CD14-positive monocyte (primary cell): Measurements from ENCODE around the gene TOGARAM1. TPM values are rescaled to one million over a fixed set of nuclear protein-coding genes. Genes with fewer than 3 reads are reported as not detected.

Experiments used
- DNase-seq, 3 donors: peaks; one replicate each; pipeline ENCODE4 v3.0.0-alpha.2; 2011 to 2022
- H2AFZ ChIP-seq: 2 replicates; pipeline ENCODE4 v1.6.0; 2012; ENCODE audit warnings: mild to moderate bottlenecking, low read depth, low read length, inconsistent platforms; ENCODE audit not compliant: insufficient read depth, poor library complexity, severe bottlenecking
- H3K27ac ChIP-seq, 2 donors: 1 replicate in 1 of 2; 2 replicates in 1 of 2; pipeline ENCODE4 v1.5.1; 2012 to 2013; ENCODE audit warnings: low read length in 2 of 2, control low read depth in 1 of 2, inconsistent platforms in 1 of 2, low read depth in 1 of 2, mild to moderate bottlenecking in 1 of 2
- H3K27me3 ChIP-seq, 2 donors: one replicate each; pipeline versions ENCODE4 v1.6.0 to v1.6.1; 2011 to 2013; ENCODE audit warnings: low read length in 2 of 2; ENCODE audit not compliant: control insufficient read depth in 2 of 2, insufficient read depth in 2 of 2
- H3K36me3 ChIP-seq, 2 donors: replicated peaks in 1 of 2; 1 replicate in 1 of 2; 2 replicates in 1 of 2; pipeline versions ENCODE4 v1.5.1 to v1.6.1; 2012 to 2013; ENCODE audit warnings: low read length in 2 of 2, control low read depth in 1 of 2, inconsistent platforms in 1 of 2, mild to moderate bottlenecking in 1 of 2; ENCODE audit not compliant: insufficient read depth in 2 of 2, control insufficient read depth in 1 of 2
- H3K4me1 ChIP-seq, 2 donors: 1 replicate in 1 of 2; 2 replicates in 1 of 2; pipeline versions ENCODE4 v1.5.1 to v1.6.1; 2012 to 2013; ENCODE audit warnings: low read length in 2 of 2, control low read depth in 1 of 2, inconsistent platforms in 1 of 2, mild to moderate bottlenecking in 1 of 2, moderate library complexity in 1 of 2; ENCODE audit not compliant: insufficient read depth in 2 of 2, control insufficient read depth in 1 of 2
- H3K4me2 ChIP-seq: replicated peaks from 2 replicates; pipeline ENCODE3; 2012; ENCODE audit warnings: low read length, moderate library complexity, mild to moderate bottlenecking; ENCODE audit not compliant: poor library complexity, severe bottlenecking; ENCODE audit errors: extremely low read depth
- H3K4me3 ChIP-seq, 3 experiments: fragments of 200-600 bp in 1 of 3; sonication (generic) in 1 of 3; replicated peaks in 1 of 3; 1 replicate in 2 of 3; 2 replicates in 1 of 3; pipeline ENCODE4 v1.5.1; 2011 to 2013; ENCODE audit warnings: low read length in 3 of 3, mild to moderate bottlenecking in 3 of 3, control low read depth in 2 of 3, low read depth in 2 of 3, inconsistent platforms in 1 of 3, moderate library complexity in 1 of 3
- H3K79me2 ChIP-seq: 2 replicates; pipeline ENCODE4 v1.6.0; 2012; ENCODE audit warnings: mild to moderate bottlenecking, control low read depth, inconsistent platforms, low read length, moderate library complexity; ENCODE audit not compliant: insufficient read depth
- H3K9ac ChIP-seq: 2 replicates; pipeline ENCODE4 v1.6.0; 2017; ENCODE audit warnings: low read length, mild to moderate bottlenecking; ENCODE audit not compliant: insufficient read depth, poor library complexity, severe bottlenecking
- H3K9me3 ChIP-seq, 2 donors: replicated peaks in 1 of 2; 1 replicate in 1 of 2; 2 replicates in 1 of 2; pipeline versions ENCODE4 v1.5.1 to v1.6.1; 2012 to 2013; ENCODE audit warnings: low read length in 2 of 2, control low read depth in 1 of 2; ENCODE audit not compliant: control insufficient read depth in 1 of 2, insufficient read depth in 1 of 2
- H4K20me1 ChIP-seq: 2 replicates; pipeline ENCODE4 v1.6.0; 2012; ENCODE audit warnings: mild to moderate bottlenecking, low read length, control low read depth, moderate library complexity; ENCODE audit not compliant: insufficient read depth
- H3K27ac Mint-ChIP-seq, 7 donors: one replicate each; pipeline ENCODE4 v1.8.0; 2020; ENCODE audit warnings: mild to moderate bottlenecking in 7 of 7, mixed read lengths in 7 of 7, moderate library complexity in 6 of 7, inconsistent platforms in 2 of 7
- H3K27me3 Mint-ChIP-seq, 3 donors: one replicate each; pipeline ENCODE4 v1.8.0; 2021 to 2022; ENCODE audit warnings: low read depth in 3 of 3, mild to moderate bottlenecking in 3 of 3, mixed read lengths in 3 of 3, moderate library complexity in 3 of 3, inconsistent platforms in 1 of 3
- H3K36me3 Mint-ChIP-seq, 2 donors: one replicate each; pipeline ENCODE4 v1.8.0; 2020; ENCODE audit warnings: mixed read lengths in 2 of 2, inconsistent platforms in 1 of 2, mild to moderate bottlenecking in 1 of 2
- H3K4me1 Mint-ChIP-seq: one replicate; pipeline ENCODE4 v1.8.0; 2020; ENCODE audit warnings: mild to moderate bottlenecking, mixed read lengths
- H3K4me3 Mint-ChIP-seq, 2 donors: one replicate each; pipeline ENCODE4 v1.8.0; 2020; ENCODE audit warnings: mild to moderate bottlenecking in 2 of 2, mixed read lengths in 2 of 2, moderate library complexity in 1 of 2
- H3K9me3 Mint-ChIP-seq, 7 donors: one replicate each; pipeline ENCODE4 v1.8.0; 2020 to 2022; ENCODE audit warnings: mixed read lengths in 7 of 7, mild to moderate bottlenecking in 6 of 7, moderate library complexity in 6 of 7, inconsistent platforms in 2 of 7
- CTCF ChIP-seq: fragments of 200-600 bp; IDR thresholded peaks from one replicate; pipeline ENCODE4 v1.8.0; 2022; ENCODE audit warnings: antibody characterized with exemption, mild to moderate bottlenecking
- WGBS: methylation state at CpG from one replicate; pipeline ENCODE4 v1.1.5; 2013; ENCODE audit warnings: missing lambda C conversion rate; ENCODE audit not compliant: insufficient coverage; 5-methylcytosine and 5-hydroxymethylcytosine counted together
- intact Hi-C, 2 donors: fragments of 100-400 bp; cut with micrococcal nuclease; formaldehyde crosslinking; loops; one replicate each; pipeline versions ENCODE4 v1.15.0 to v1.15.1; 2023
- polyA plus RNA-seq, 3 donors: library from polyadenylated mRNA; depleted of rRNA in 1 of 3; unstranded in 2 of 3; stranded (reverse) in 1 of 3; fragments of 300-500 nt in 2 of 3; fragments of >200 nt in 1 of 3; fragmentation: Illumina TruSeq in 2 of 3; gene quantifications; 1 replicate in 2 of 3; 2 replicates in 1 of 3; pipeline ENCODE4 v1.2.3, GENCODE V29; 2012 to 2021

The TOGARAM1 gene
- polyA plus RNA-seq, 3 donors = 2.6 to 3.8 (median 3.4) TPM

- no peaks in the 10 kb centered on the region for H3K27me3 ChIP-seq
- no peak overlapping the region for H3K9ac ChIP-seq
- WGBS = 42% methylated on average over 2 of the region's 2 CpGs
- peaks cover 40% of the 10 kb centered on the region for H3K4me1 Mint-ChIP-seq
- H3K4me3 ChIP-seq = peak overlapping the region in 1 of 3 experiments; percentile 97
- H3K4me1 ChIP-seq = peaks cover 34 to 50% of the 10 kb centered on the region in 2 donors
- peak overlapping the region; percentile 6 for H2AFZ ChIP-seq
- H3K27ac ChIP-seq = no peak overlapping the region
- peak overlapping the region; percentile 96 for H3K4me2 ChIP-seq
- no peaks in the 10 kb centered on the region for H3K27me3 Mint-ChIP-seq
- intact Hi-C loops = loop anchor here (5.0 to 10.0 kb wide), 5 partner anchors 63 to 292 kb away; partner anchors contain the start of genes PRPF39 (in 2 of the 2), FANCM (in 1 of the 2) and MIS18BP1 (in 1 of the 2)
- H3K36me3 ChIP-seq = no peaks in the 10 kb centered on the region
- no peak for TF ChIP-seq CTCF
- peaks cover 0 to 3% of the 10 kb centered on the region in 2 donors for H3K36me3 Mint-ChIP-seq
- no peak for DNase-seq
- peak overlapping the region in 1 of 2 donors; percentile 15 for H3K4me3 Mint-ChIP-seq
- H3K27ac Mint-ChIP-seq = peak overlapping the region in 4 of 7 donors; percentile 14 to 74 (median 40)
- peaks cover 41% of the 10 kb centered on the region for H4K20me1 ChIP-seq
- peaks cover 92% of the 10 kb centered on the region for H3K79me2 ChIP-seq
- H3K9me3 ChIP-seq = peaks cover 0 to 5% of the 10 kb centered on the region in 2 donors
- H3K9me3 Mint-ChIP-seq = peaks cover 0 to 15% (median 6%) of the 10 kb centered on the region in 7 donors
Measured at GRCh38 chr14:44960146-44960545, 1.8 kb upstream of the TOGARAM1 start.

- peaks cover 0 to 3% of the 10 kb centered on the region in 2 donors for H3K36me3 Mint-ChIP-seq
- peak overlapping the region in 1 of 2 donors; percentile 94 for H3K27ac ChIP-seq
- no peaks in the 10 kb centered on the region for H3K27me3 ChIP-seq
- no peaks in the 10 kb centered on the region for H3K36me3 ChIP-seq
- intact Hi-C loops = loop anchor here (5.0 to 10.0 kb wide), 5 partner anchors 63 to 292 kb away; partner anchors contain the start of genes PRPF39 (in 2 of the 2), FANCM (in 1 of the 2) and MIS18BP1 (in 1 of the 2)
- H3K9me3 ChIP-seq = peaks cover 0 to 5% of the 10 kb centered on the region in 2 donors
- H3K27ac Mint-ChIP-seq = peak overlapping the region in 2 of 7 donors; percentile 66 to 74
- peaks cover 36% of the 10 kb centered on the region for H4K20me1 ChIP-seq
- no peak overlapping the region for H3K4me3 Mint-ChIP-seq
- H3K79me2 ChIP-seq = peaks cover 92% of the 10 kb centered on the region
- 0% methylated on average over 2 of the region's 3 CpGs for WGBS
- peaks cover 44% of the 10 kb centered on the region for H3K4me1 Mint-ChIP-seq
- peak overlapping the region; percentile 96 for H3K4me2 ChIP-seq
- peaks cover 34 to 55% of the 10 kb centered on the region in 2 donors for H3K4me1 ChIP-seq
- H3K9ac ChIP-seq = peak overlapping the region; percentile 85
- H2AFZ ChIP-seq = peak overlapping the region; percentile 99
- H3K4me3 ChIP-seq = peak overlapping the region; percentile 80 to 97 (median 85)
- no peaks in the 10 kb centered on the region for H3K27me3 Mint-ChIP-seq
- peaks cover 0 to 16% (median 6%) of the 10 kb centered on the region in 7 donors for H3K9me3 Mint-ChIP-seq
- no peak for TF ChIP-seq CTCF
- DNase-seq = no peak
Measured at GRCh38 chr14:44960646-44961045, 1.3 kb upstream of the TOGARAM1 start.
